HepG2 (cell line): Measurements from ENCODE around the gene PTH1R. TPM values are rescaled to one million over a fixed set of nuclear protein-coding genes. Genes with fewer than 3 reads are reported as not detected.

Experiments
- ATAC-seq: fragments of 200-7000 bp; cut with Tn5 transposase; 3 replicates; pipeline ENCODE4 v1.9.1; 2020; ENCODE audit warnings: mild to moderate bottlenecking, moderate library complexity
- BruUV-seq: library from RNA; stranded (reverse); fragments of 400-500 nt; replicated peaks from 2 replicates; lab custom pipeline; 2021; lab: Mats Ljungman, UMichigan
- CTCF ChIA-PET: fragments of 300-600 bp; formaldehyde crosslinking; extraction: SDS; loops from one replicate; lab custom pipeline; 2021; ENCODE audit warnings: low total read pairs, inconsistent platforms, low intra/inter-chr PET ratio; lab: Yijun Ruan, JAX
- POLR2A ChIA-PET: fragments of 350-600 bp; sonication (Branson Sonifier 250); formaldehyde crosslinking; loops from one replicate; lab custom pipeline; 2020; ENCODE audit warnings: antibody characterized with exemption, inconsistent platforms; lab: Yijun Ruan, JAX
- DNase-seq: peaks from one replicate; pipeline ENCODE4 v3.0.0-alpha.2; 2015; ENCODE audit warnings: low spot score
- FAIRE-seq: peaks from 3 replicates; lab custom pipeline; 2011; peaks lifted over from hg19 to GRCh38; lab: Jason Lieb, UNC
- H2AFZ ChIP-seq: one replicate; pipeline ENCODE4 v1.6.1; 2011; ENCODE audit warnings: low read length, inconsistent platforms
- H3K27ac ChIP-seq: fragments of 300-600 bp; 3 replicates; pipeline ENCODE4 v1.8.0; 2011; ENCODE audit warnings: mixed run types, mild to moderate bottlenecking, mixed read lengths, low read length, inconsistent platforms; ENCODE audit not compliant: insufficient read depth; ENCODE audit errors: extremely low read length
- H3K27me3 ChIP-seq, 2 experiments: fragments of 200-600 bp in 1 of 2; 2 replicates in 1 of 2; 3 replicates in 1 of 2; pipeline versions ENCODE4 v1.6.0 to v1.8.0; 2011; ENCODE audit warnings: low read length in 2 of 2, mild to moderate bottlenecking in 2 of 2, moderate library complexity in 2 of 2, inconsistent platforms in 1 of 2; ENCODE audit not compliant: insufficient read depth in 2 of 2, control insufficient read depth in 1 of 2
- H3K36me3 ChIP-seq, 2 experiments: fragments of 200-600 bp in 1 of 2; replicated peaks in 1 of 2; 2 replicates in 1 of 2; 3 replicates in 1 of 2; pipeline versions ENCODE4 v1.5.1 to v1.8.0; 2011; ENCODE audit warnings: low read length in 2 of 2, inconsistent platforms in 1 of 2; ENCODE audit not compliant: insufficient read depth in 2 of 2, control insufficient read depth in 1 of 2
- H3K4me1 ChIP-seq: 2 replicates; pipeline ENCODE4 v1.5.1; 2012; ENCODE audit warnings: low read length, inconsistent platforms; ENCODE audit not compliant: insufficient read depth
- H3K4me2 ChIP-seq: 2 replicates; pipeline ENCODE4 v1.6.0; 2011; ENCODE audit warnings: low read depth, low read length, inconsistent platforms
- H3K4me3 ChIP-seq, 3 experiments: fragments of 200-600 bp in 1 of 3; sonication (generic), shearing (Covaris generic) in 1 of 3; replicated peaks in 1 of 3; 2 replicates each; pipeline ENCODE4 v1.5.1; 2011 to 2016; ENCODE audit warnings: low read length in 3 of 3, inconsistent platforms in 2 of 3, low read depth in 2 of 3, mild to moderate bottlenecking in 2 of 3, control low read depth in 1 of 3, mixed read lengths in 1 of 3; ENCODE audit not compliant: insufficient read depth in 1 of 3
- H3K79me2 ChIP-seq: one replicate; pipeline ENCODE4 v1.6.1; 2011; ENCODE audit warnings: low read length, inconsistent platforms; ENCODE audit not compliant: insufficient read depth
- H3K9ac ChIP-seq: 2 replicates; pipeline ENCODE4 v1.6.0; 2011; ENCODE audit warnings: mild to moderate bottlenecking, low read depth, low read length, inconsistent platforms; ENCODE audit not compliant: insufficient read depth
- H3K9me3 ChIP-seq: 2 replicates; pipeline ENCODE4 v1.5.1; 2012; ENCODE audit warnings: mild to moderate bottlenecking, low read length
- H4K20me1 ChIP-seq: 2 replicates; pipeline ENCODE4 v1.6.0; 2011; ENCODE audit warnings: inconsistent platforms, mild to moderate bottlenecking, low read length, moderate library complexity; ENCODE audit not compliant: insufficient read depth
- ADNP ChIP-seq: sonication (generic); formaldehyde crosslinking; IDR thresholded peaks from 2 replicates; pipeline ENCODE4 v1.4.0; 2020; ENCODE audit warnings: missing genetic modification reagents
- ATF1 ChIP-seq: IDR thresholded peaks from 2 replicates; pipeline ENCODE4 v1.6.1; 2016; ENCODE audit warnings: mild to moderate bottlenecking, control low read depth
- CSRNP2 ChIP-seq: sonication (generic); formaldehyde crosslinking; conservative IDR thresholded peaks from 2 replicates; pipeline ENCODE4 v1.8.0; 2022; ENCODE audit warnings: low read depth, missing genetic modification reagents
- KLF13 ChIP-seq: sonication (generic); formaldehyde crosslinking; IDR thresholded peaks from 2 replicates; pipeline ENCODE4 v1.4.0; 2020; ENCODE audit warnings: mild to moderate bottlenecking, missing genetic modification reagents
- REPIN1 ChIP-seq: sonication (generic); formaldehyde crosslinking; IDR thresholded peaks from 2 replicates; pipeline ENCODE4 v1.8.0; 2022; ENCODE audit warnings: missing genetic modification reagents, low read depth, mild to moderate bottlenecking, borderline replicate concordance
- TEAD3 ChIP-seq: optimal IDR thresholded peaks from 2 replicates; pipeline ENCODE3; 2016; ENCODE audit warnings: borderline replicate concordance
- ZBTB49 ChIP-seq: sonication (generic); formaldehyde crosslinking; IDR thresholded peaks from 2 replicates; pipeline ENCODE4 v1.4.0; 2020; ENCODE audit warnings: missing genetic modification reagents, borderline replicate concordance
- ZNF451 ChIP-seq: sonication (generic); formaldehyde crosslinking; IDR thresholded peaks from 2 replicates; pipeline ENCODE4 v1.5.0; 2020; ENCODE audit warnings: mild to moderate bottlenecking, missing genetic modification reagents
- ZNF460 ChIP-seq: sonication (generic); formaldehyde crosslinking; IDR thresholded peaks from 2 replicates; pipeline ENCODE4 v1.5.1; 2020; ENCODE audit warnings: missing genetic modification reagents, mild to moderate bottlenecking, borderline replicate concordance
- ZNF513 ChIP-seq: sonication (generic); formaldehyde crosslinking; conservative IDR thresholded peaks from 2 replicates; pipeline ENCODE4 v1.5.0; 2020; ENCODE audit warnings: missing genetic modification reagents
- ZNF780A ChIP-seq: sonication (generic); formaldehyde crosslinking; IDR thresholded peaks from 2 replicates; pipeline ENCODE4 v1.8.0; 2022; ENCODE audit warnings: mild to moderate bottlenecking, missing genetic modification reagents, moderate library complexity
- ZSCAN31 ChIP-seq: sonication (generic); formaldehyde crosslinking; IDR thresholded peaks from 2 replicates; pipeline ENCODE4 v1.5.0; 2020; ENCODE audit warnings: low read depth, mild to moderate bottlenecking, missing genetic modification reagents
- WGBS: methylation state at CpG from one replicate; pipeline ENCODE4 v1.1.6; 2017; ENCODE audit warnings: low lambda C conversion rate; 5-methylcytosine and 5-hydroxymethylcytosine counted together
- in situ Hi-C: cut with HindIII; loops from 2 replicates; pipeline ENCODE4 v1.10.0; 2017; ENCODE audit warnings: low pct_unique_long_range_greater_than_20kb; ENCODE audit not compliant: extremely low pct_ligation_motif_present
- intact Hi-C: fragments of 100-400 bp; cut with micrococcal nuclease; formaldehyde crosslinking; loops from one replicate; pipeline ENCODE4 v1.10.0; 2022; ENCODE audit not compliant: unreplicated experiment
- polyA plus RNA-seq, 8 experiments: library from polyadenylated mRNA; depleted of rRNA in 3 of 8; stranded (reverse) in 7 of 8; unstranded in 1 of 8; fragments of >200 nt; fragmentation: Illumina TruSeq in 4 of 8; extraction: Trizol in 4 of 8; gene quantifications; 2 replicates each; pipeline versions ENCODE4 v1.2.1 to v1.2.3, GENCODE V29; 2011 to 2016; ENCODE audit warnings: low read depth in 4 of 8, missing spikeins in 1 of 8, mixed read lengths in 1 of 8; ENCODE audit not compliant: insufficient read depth in 1 of 8
- total RNA-seq, 5 experiments: library from RNA; depleted of rRNA; stranded (reverse); fragments of >200 nt; fragmentation: Illumina TruSeq; extraction: Trizol; gene quantifications; 2 replicates each; pipeline ENCODE4 v1.2.3, GENCODE V29; 2016; ENCODE audit warnings: low read depth in 1 of 5

PTH1R gene
- total and polyA plus RNA-seq, 2 of the 13 experiments (the other 11 are each of a cell fraction or from before 2014, with no cell fraction given): not detected

GRCh38 chr3:46894256-46894655 lies 16.7 kb downstream of the PTH1R start:
- Histone ChIP-seq H3K9ac (no peak overlapping the region), H3K4me3 (no peak overlapping the region), H3K4me2 (no peak overlapping the region), H3K36me3 (no peaks in the 10 kb centered on the region), H3K79me2 (no peaks in the 10 kb centered on the region), H3K27ac (no peak overlapping the region), H3K27me3 (peaks cover 6 to 47% of the 10 kb centered on the region in 2 experiments; a peak in 4 of 5 replicates), H3K4me1 (peaks cover 13% of the 10 kb centered on the region), H3K9me3 (no peaks in the 10 kb centered on the region), H4K20me1 (no peaks in the 10 kb centered on the region), H2AFZ (no peak overlapping the region)
- CTCF ChIA-PET: interaction anchor here (2.5 to 3.5 kb wide), 2 partner anchors 28 to 189 kb away, joined by 18 to 39 read pairs; no protein-coding TSS in a partner anchor
- no peak for DNase-seq
- 30% methylated on average over 3 of the region's 6 CpGs for WGBS
- intact Hi-C loops: loop anchor here (2.0 kb wide), 1 partner anchor 27 kb away; no protein-coding TSS in a partner anchor
- no peak for ATAC-seq
- TF ChIP-seq ZNF460 (CRISPR knock-in tag): no peak
- no peak for TF ChIP-seq ZSCAN31 (CRISPR knock-in tag)
- no peak for TF ChIP-seq TEAD3
- TF ChIP-seq ZNF451 (CRISPR knock-in tag): no peak
- TF ChIP-seq ADNP: no peak
- TF ChIP-seq KLF13 (CRISPR knock-in tag): no peak
- no peak for TF ChIP-seq ZNF513 (CRISPR knock-in tag)
- no peak for TF ChIP-seq REPIN1 (CRISPR knock-in tag)
- no peak for TF ChIP-seq ZBTB49 (CRISPR knock-in tag)
- no peak for TF ChIP-seq ATF1 (CRISPR knock-in tag)
- TF ChIP-seq ZNF780A (CRISPR knock-in tag): no peak
- TF ChIP-seq CSRNP2 (CRISPR knock-in tag): no peak
- in situ Hi-C loops: no loop called here
- no peak for FAIRE-seq
- POLR2A ChIA-PET: no interaction called here
- no TSS peak for BruUV-seq
